HepG2 (cell line): ENCODE data around the gene ZBTB17.

ENCODE experiments used
- CTCF ChIP-seq: sonication (generic); formaldehyde crosslinking; IDR thresholded peaks from 2 replicates; pipeline ENCODE4 v1.5.0; 2020; ENCODE audit warnings: mild to moderate bottlenecking, missing genetic modification reagents, moderate library complexity
- KLF6 ChIP-seq: IDR thresholded peaks from 2 replicates; pipeline ENCODE4 v1.8.0; 2016; ENCODE audit warnings: missing biosample characterization, missing genetic modification reagents
- POLR2A ChIP-seq, 2 experiments: IDR thresholded peaks; 2 replicates each; pipeline ENCODE4 v1.6.1; 2011; ENCODE audit warnings: low read depth in 2 of 2, low read length in 2 of 2, mild to moderate bottlenecking in 1 of 2, moderate library complexity in 1 of 2; ENCODE audit not compliant: insufficient read depth in 1 of 2
- ZNF264 ChIP-seq: sonication (generic); formaldehyde crosslinking; IDR thresholded peaks from 2 replicates; pipeline ENCODE4 v1.4.0; 2020; ENCODE audit warnings: missing genetic modification reagents

GRCh38 chr1:16018749-16019643 lies 43.1 kb upstream of the ZBTB17 start:
- TF ChIP-seq CTCF (no peak), KLF6 (no peak), POLR2A (IDR thresholded peaks at IDR 0.05; ENCODE audit: insufficient read depth in 1 of 2, low read depth in 2 of 2, low read length in 2 of 2) (no peak), ZNF264 (CRISPR knock-in tag) (no peak)
